Measurements from ENCODE around the gene PTCRA. TPM values are rescaled to one million over a fixed set of nuclear protein-coding genes. Genes with fewer than 3 reads are reported as not detected.
A peak's percentile ranks its signal among the peaks of the same experiment; 100 is the strongest.
"Not testable (repeated sequence)": the region's sequence is repeated elsewhere in the genome, so short reads cannot be mapped to it uniquely, and the experiment has no call there.

The PTCRA gene
- total RNA-seq, 1 donor from 2014 or later, result not detected

DNA sequence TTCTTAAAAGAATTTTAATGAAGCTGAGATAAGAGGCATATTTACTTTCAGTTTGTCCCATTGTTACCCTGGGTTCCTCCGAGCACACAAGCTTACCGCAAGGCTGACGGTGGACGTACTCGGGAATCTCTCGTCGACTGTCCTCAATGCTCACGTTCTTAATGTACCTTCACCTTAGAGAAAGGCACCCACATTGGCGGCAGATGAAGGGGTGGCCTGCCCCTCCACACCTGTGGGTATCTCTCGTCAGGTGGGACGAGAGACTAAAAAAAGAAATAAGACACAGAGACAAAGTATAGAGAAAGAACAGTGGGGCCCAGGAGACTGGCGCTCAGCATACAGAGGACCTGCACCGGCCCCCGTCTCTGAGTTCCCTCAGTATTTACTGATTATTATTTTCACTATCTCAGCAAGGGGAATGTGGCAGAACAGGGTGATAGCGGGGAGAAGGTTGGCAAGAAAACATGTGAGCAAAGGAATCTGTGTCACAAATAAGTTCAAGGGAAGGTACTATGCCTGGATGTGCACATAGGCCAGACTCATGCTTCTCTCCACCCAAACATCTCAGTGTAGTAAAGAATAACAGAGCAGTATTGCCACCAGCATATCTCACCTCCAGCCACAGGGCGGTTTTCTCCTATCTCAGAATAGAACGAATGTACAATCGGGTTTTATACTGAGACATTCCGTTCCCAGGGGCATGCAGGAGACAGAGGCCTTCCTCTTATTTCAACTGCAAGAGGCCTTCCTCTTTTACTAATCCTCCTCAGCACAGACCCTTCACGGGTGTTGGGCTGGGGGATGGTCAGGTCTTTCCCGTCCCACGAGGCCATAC lies 13.2 kb upstream of the PTCRA start:
- not testable (repeated sequence) for DNase-seq (ENCODE audit: low spot score)

GRCh38 chr6:42904467-42904866 lies 11.4 kb upstream of the PTCRA start:
- DNase-seq (ENCODE audit: low spot score), result no peak

DNA sequence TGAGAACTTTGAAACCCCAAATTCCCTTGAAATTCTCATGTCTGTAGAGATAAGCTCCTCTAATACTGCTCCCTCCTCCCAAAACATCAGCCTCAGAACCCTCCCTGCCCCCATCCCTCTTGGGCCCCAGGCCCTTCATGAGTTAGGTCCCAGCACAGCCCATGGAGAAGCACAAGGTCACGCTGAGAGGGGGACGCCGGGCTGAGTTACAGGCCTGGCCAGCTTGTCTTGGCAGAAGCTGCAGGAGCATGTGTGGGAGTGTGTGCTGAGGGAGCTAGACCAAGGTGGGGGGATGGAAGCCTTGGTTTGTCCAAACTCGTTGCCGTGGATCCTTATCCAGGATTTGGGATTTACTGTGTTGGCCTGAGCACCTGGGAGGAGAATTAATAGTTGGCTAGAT lies 8.5 kb upstream of the PTCRA start:
- DNase-seq (ENCODE audit: low spot score), result no peak

DNA sequence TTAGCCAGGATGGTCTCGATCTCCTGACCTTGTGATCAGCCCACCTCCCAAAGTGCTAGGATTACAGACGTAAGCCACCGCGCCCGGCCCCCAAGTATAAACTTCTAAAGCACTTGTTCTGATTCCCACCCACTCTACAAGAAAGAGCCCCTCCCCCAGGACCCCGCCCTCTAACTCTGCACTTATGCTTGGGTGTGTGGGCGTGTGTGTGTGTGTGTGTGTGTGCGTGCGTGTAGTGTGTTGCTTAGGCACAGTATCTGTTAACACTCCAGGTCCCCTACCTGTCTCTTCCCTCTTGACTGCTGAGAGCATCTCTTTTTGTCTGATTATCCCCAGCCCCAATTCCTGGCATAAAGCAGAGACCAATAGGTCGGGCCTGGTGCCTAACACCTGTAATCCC lies 6.0 kb upstream of the PTCRA start:
- DNase-seq (ENCODE audit: low spot score), result no peak

- no peak for DNase-seq (ENCODE audit: low spot score)
Observed at GRCh38 chr6:42911171-42912021, 4.5 kb upstream of the PTCRA start.

- no peak for DNase-seq (ENCODE audit: low spot score)
Observed at GRCh38 chr6:42914546-42914945, 1.3 kb upstream of the PTCRA start.

DNA sequence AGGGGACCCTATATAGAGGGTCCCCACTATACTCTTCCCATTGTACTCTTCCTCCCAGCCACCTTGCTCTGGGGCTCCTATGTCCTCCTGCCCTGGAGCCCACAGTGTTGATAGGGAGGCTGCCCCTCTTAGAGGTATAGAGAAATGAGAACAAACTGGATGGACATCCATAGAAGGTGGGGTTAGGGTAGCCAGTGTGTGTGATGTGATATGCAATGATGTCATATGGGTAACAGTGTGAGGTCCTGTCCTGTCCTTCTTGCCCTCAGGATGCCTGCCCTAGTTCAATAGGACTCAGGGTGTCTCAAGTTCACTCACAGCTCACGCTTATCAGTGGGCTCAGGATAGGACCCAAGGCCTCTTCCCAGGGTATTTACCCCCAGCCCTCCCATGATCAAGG lies 435 bp downstream of the PTCRA start:
- DNase-seq (ENCODE audit: low spot score), result no peak

DNA sequence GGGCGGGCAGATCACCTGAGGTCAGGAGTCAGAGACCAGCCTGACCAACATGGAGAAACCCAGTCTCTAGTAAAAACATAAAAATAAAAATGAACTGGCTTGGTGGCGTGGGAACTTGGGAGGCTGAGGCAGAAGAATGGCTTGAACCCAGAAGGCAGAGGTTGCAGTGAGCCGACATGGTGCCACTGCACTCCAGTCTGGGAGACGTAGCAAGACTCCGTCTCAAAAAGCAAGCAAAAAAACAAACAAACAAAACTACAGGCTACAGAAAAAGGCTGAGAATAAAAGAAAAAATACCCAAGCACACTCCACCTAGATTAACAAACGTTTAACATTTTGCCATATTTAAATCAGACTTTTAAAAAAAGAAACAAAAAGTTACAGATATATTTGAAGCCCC lies 5.9 kb downstream of the PTCRA start:
- no peak for DNase-seq (ENCODE audit: low spot score)

- DNase-seq (ENCODE audit: low spot score), result no peak
Observed at GRCh38 chr6:42923666-42924065, 7.8 kb downstream of the PTCRA start.

- no peak for DNase-seq (ENCODE audit: low spot score)
Observed at GRCh38 chr6:42925248-42925857, 9.5 kb downstream of the PTCRA start.

GRCh38 chr6:42928986-42929820 lies 13.3 kb downstream of the PTCRA start, which contains the start of gene CNPY3:
TSS of gene CNPY3 (plus strand) at chr6:42929480. CDS start at chr6:42929571, 91 bp downstream.
- peak; percentile 97 for DNase-seq (ENCODE audit: low spot score)

DNA sequence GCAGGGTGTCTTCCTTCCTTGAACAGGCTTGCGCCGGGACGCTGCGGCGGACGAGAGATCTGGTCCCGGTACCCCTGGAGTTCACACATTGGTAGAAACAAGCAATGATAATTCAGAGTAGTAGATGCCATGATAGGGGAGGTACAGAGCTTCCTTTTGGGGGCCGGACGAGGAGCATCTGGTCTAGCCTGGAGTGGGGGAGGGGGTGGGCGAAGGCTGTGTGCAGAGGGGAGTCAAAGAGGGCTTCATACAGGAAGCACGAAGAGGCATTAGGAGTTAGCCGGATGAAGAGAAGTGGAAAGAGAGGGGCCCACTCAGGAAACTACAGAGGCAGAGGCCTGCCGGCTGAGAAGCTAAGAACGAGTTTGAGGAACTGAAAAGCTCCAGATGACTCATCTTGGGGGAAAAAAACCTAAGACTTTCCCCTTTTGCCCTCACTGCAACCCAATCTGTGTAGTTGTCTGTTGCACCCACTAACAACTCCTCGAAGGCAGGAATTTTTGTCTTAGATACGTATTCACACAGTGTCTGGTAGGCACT lies 14.0 kb downstream of the PTCRA start:
- no peak for DNase-seq (ENCODE audit: low spot score)

DNA sequence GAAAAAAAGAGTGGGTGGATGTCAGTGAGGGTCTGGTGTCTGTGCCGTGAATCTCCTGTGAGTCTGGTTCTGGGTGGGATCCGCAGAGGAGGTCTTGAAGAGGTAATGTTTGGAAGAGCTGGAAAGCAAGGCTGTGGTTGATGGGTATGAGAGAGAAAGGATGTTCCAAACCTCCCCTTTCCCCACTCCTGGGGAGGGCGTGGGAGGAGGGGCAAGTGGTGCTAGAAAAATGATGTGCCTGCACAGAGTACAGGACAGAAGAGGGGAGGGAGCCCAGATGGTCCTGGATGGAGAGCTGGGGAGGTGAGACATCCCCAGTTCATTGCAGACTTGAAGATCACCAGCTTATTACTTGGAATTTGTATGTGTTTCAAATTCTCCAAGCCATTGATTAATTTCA lies 16.6 kb downstream of the PTCRA start:
- DNase-seq (ENCODE audit: low spot score), result no peak

- no peak for DNase-seq (ENCODE audit: low spot score)
Observed at GRCh38 chr6:42933205-42933604, 17.4 kb downstream of the PTCRA start.

DNA sequence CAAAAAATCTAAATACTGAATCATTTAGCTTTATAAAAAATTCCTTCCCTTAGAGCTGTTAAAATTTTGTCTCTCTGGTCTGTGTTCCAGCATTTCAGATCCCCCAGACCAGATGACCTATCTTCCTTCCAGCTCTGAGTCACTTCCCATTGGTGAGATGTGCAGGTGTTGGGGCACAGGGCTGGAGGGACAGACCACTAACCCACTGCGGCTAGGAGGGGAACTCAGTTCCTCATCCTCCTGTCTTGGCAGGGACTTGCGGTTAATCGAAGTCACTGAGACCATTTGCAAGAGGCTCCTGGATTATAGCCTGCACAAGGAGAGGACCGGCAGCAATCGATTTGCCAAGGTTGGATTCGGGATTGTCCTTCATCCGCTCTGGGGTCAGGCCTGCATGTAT lies 19.5 kb downstream of the PTCRA start:
- no peak for DNase-seq (ENCODE audit: low spot score)

DNA sequence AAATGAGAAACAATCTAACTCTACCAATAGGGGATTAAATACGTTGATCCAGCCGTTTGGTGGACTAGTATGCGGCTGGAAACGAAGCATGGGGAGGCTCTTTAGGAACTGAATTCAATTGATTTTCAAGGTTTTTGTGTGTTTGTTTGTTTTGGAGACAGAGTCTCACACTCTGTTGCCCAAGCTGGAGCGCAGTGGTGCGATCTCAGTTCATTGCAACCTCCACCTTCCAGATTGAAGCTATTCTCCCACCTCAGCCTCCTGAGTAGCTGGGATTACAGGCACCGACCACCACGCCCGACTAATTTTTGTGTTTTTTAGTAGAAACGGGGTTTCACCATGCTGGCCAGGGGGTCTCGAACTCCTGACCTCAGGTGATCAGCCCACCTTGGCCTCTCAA lies 20.5 kb downstream of the PTCRA start:
- DNase-seq (ENCODE audit: low spot score), result no peak

DNA sequence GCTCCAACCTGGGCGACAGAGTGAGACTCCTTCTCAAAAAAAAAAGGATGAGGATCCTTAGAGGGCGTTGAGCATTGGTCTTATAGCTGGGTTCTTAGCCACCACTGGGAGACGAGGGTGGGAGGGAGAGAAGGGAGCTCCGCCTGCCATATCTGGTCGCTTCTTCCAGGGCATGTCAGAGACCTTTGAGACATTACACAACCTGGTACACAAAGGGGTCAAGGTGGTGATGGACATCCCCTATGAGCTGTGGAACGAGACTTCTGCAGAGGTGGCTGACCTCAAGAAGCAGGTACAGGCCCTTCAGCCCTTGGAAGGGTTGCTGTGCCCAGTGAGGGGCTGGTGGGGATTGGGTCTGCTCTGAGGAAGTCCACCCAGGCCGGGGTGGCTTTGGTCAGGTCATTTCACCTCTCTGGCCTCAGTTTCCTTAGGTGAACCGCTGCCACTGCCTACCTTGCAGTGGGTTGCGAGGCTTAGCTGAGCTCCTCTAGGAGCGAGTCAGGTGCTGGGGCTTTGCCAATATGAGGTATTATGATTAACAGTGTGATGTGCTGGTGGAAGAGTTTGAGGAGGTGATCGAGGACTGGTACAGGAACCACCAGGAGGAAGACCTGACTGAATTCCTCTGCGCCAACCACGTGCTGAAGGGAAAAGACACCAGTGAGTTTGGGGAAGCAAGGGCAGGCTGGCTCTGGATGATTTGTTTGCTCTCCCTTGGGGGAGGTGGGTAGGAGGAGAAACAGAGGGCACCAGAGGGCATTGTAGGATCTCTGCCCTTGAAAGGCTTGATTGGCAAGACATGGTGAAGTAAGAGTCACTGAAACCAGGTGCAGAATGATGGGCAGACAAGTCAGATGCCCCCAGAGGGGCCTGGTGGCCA lies 21.9 kb downstream of the PTCRA start:
- DNase-seq (ENCODE audit: low spot score), result no peak

- DNase-seq (ENCODE audit: low spot score), result no peak
Observed at GRCh38 chr6:42938428-42938796, 22.6 kb downstream of the PTCRA start.

DNA sequence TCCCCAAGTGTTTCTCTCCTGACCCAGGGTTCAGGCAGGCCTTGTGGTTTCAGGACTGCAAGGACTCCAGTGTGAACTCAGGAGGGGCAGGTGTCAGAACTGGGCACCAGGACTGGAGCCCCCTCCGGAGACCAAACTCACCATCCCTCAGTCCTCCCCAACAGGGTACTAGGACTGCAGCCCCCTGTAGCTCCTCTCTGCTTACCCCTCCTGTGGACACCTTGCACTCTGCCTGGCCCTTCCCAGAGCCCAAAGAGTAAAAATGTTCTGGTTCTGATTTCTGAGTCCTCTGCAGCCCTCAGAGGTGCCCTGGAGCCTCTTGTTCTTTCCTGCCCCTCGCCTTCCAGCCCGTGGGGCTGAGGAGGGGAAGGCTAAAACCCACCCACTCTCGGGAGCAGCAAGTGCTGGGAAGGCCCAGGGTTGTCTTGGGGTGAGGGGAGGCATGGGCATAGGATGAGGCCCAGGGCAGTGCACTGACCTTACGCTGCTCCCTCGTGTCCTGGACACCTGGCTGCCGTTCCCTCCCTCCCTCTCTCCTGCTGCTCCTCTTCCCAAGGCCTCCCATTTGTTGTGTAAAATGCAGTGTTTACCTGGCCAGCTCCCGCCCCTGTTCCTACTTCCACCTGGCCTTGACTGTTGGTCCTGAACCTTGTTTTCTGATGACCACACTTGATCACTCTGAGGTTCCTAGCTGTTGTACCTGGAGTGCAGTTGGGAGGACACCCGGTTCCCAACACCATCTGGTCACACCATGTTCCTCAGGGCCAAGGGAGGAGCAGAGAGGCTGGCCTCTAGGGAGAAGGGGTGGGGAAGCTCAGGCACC lies 23.3 kb downstream of the PTCRA start:
- no peak for DNase-seq (ENCODE audit: low spot score)
